DOHH2 (cell line): Measurements from ENCODE around the gene UBXN2A.

ENCODE experiments used
- CTCF ChIP-seq: fragments of 200-600 bp; sonication (generic); IDR thresholded peaks from one replicate; pipeline ENCODE4 v1.5.1; 2014; ENCODE audit warnings: antibody characterized with exemption, mild to moderate bottlenecking, low read depth, low read length; ENCODE audit not compliant: poor library complexity, severe bottlenecking
- EZH2phosphoT487 ChIP-seq: fragments of 200-600 bp; sonication (generic); IDR thresholded peaks from 2 replicates; pipeline ENCODE4 v1.6.1; 2017; ENCODE audit warnings: borderline replicate concordance, mild to moderate bottlenecking, antibody characterized with exemption, low read length, moderate library complexity, mixed read lengths

GRCh38 chr2:23904215-23904614 is 36.0 kb upstream of the UBXN2A start:
- TF ChIP-seq CTCF (no peak), EZH2phosphoT487 (no peak)
